NOMO-1 treated with DMSO at 0.1 percent for 48 hours (cell line): ENCODE data around the gene FCRL4.
"Not testable (repeated sequence)": the region's sequence is repeated elsewhere in the genome, so short reads cannot be mapped to it uniquely, and the experiment has no call there.

ENCODE experiments used
- DNase-seq: peaks from one replicate; lab custom pipeline; 2025; ENCODE audit not compliant: unreplicated experiment; lab: John Stamatoyannopoulos, UW

FCRL4 gene

GRCh38 chr1:157551694-157552693, 45.9 kb downstream of the FCRL4 start, which contains the start of gene FCRL5:
Gene FCRL5 (minus strand): TSS chr1:157552515. CDS start chr1:157552362, 153 bp downstream.
- DNase-seq, result peak; percentile 74

GRCh38 chr1:157548081-157548480, 49.8 kb downstream of the FCRL4 start:
- DNase-seq, result not testable (repeated sequence)

GRCh38 chr1:157542676-157543075, 55.2 kb downstream of the FCRL4 start:
- DNase-seq, result no peak

- no peak for DNase-seq
Observed at GRCh38 chr1:157540852-157541251, 57.0 kb downstream of the FCRL4 start.

GRCh38 chr1:157540160-157540748, 57.6 kb downstream of the FCRL4 start:
- DNase-seq, result no peak

- DNase-seq, result no peak
Observed at GRCh38 chr1:157539568-157539967, 58.3 kb downstream of the FCRL4 start.

GRCh38 chr1:157532569-157532968, 65.3 kb downstream of the FCRL4 start:
- DNase-seq, result no peak

GRCh38 chr1:157523774-157524493, 74.0 kb downstream of the FCRL4 start:
- no peak for DNase-seq
